Thymus (tissue), 11 donors: ENCODE measurements around the gene SAE1. TPM values are rescaled to one million over a fixed set of nuclear protein-coding genes. Genes with fewer than 3 reads are reported as not detected.

Experiments used
- DNase-seq, 9 donors: peaks; one replicate each; pipeline ENCODE4 v3.0.0-alpha.2; 2013; ENCODE audit warnings: low spot score in 9 of 9, low read depth in 6 of 9, missing footprints in 1 of 9
- H3K27ac ChIP-seq, 2 donors: one replicate each; pipeline ENCODE4 v1.5.1; 2013; ENCODE audit warnings: control low read depth in 1 of 2, low read depth in 1 of 2, low read length in 1 of 2, mild to moderate bottlenecking in 1 of 2, moderate library complexity in 1 of 2
- H3K27me3 ChIP-seq, 2 donors: one replicate each; pipeline ENCODE4 v1.5.1; 2013; ENCODE audit warnings: low read length in 1 of 2; ENCODE audit not compliant: control insufficient read depth in 2 of 2, insufficient read depth in 1 of 2
- H3K36me3 ChIP-seq, 2 donors: one replicate each; pipeline ENCODE4 v1.5.1; 2013; ENCODE audit warnings: low read length in 1 of 2, mild to moderate bottlenecking in 1 of 2, moderate library complexity in 1 of 2; ENCODE audit not compliant: control insufficient read depth in 2 of 2, insufficient read depth in 2 of 2
- H3K4me1 ChIP-seq, 2 donors: one replicate each; pipeline ENCODE4 v1.5.1; 2013; ENCODE audit warnings: low read length in 2 of 2; ENCODE audit not compliant: control insufficient read depth in 2 of 2, insufficient read depth in 2 of 2
- H3K4me3 ChIP-seq, 2 donors: one replicate each; pipeline ENCODE4 v1.5.1; 2013; ENCODE audit warnings: low read length in 2 of 2, control low read depth in 1 of 2, mild to moderate bottlenecking in 1 of 2
- H3K9me3 ChIP-seq, 2 donors: one replicate each; pipeline ENCODE4 v1.5.1; 2013; ENCODE audit warnings: low read length in 1 of 2, mild to moderate bottlenecking in 1 of 2; ENCODE audit not compliant: control insufficient read depth in 2 of 2, insufficient read depth in 1 of 2
- WGBS: extraction: QIAGEN DNeasy Blood & Tissue Kit; methylation state at CpG from one replicate; pipeline ENCODE4 v1.1.7; 2013; 5-methylcytosine and 5-hydroxymethylcytosine counted together
- polyA plus RNA-seq: library from polyadenylated mRNA; stranded (reverse); fragments of 200-250 nt; gene quantifications from one replicate; pipeline ENCODE4 v1.2.3, GENCODE V29; 2013
- total RNA-seq: library from RNA; stranded (reverse); fragments of 120-200 nt; gene quantifications from one replicate; pipeline ENCODE4 v1.2.4, GENCODE V29; 2013
- donor health status: healthy.

Gene SAE1
- total and polyA plus RNA-seq, 2 donors: 40.5 to 93.3 TPM

- H3K4me1 ChIP-seq: peaks cover 4 to 19% of the 10 kb centered on the region in 2 donors
- no peaks in the 10 kb centered on the region for H3K27me3 ChIP-seq
- no peak overlapping the region for H3K4me3 ChIP-seq
- no peaks in the 10 kb centered on the region for H3K9me3 ChIP-seq
- no peak for DNase-seq
- WGBS: 89% methylated on average over 2 of the region's 2 CpGs
- no peak overlapping the region for H3K27ac ChIP-seq
- H3K36me3 ChIP-seq: peaks cover 57 to 79% of the 10 kb centered on the region in 2 donors
These were observed 16.3 kb downstream of the SAE1 start for GRCh38 chr19:47146920-47147319.

- WGBS: 98% methylated on average over 3 of the region's 3 CpGs
- Histone ChIP-seq H3K4me1 (peaks cover 6 to 13% of the 10 kb centered on the region in 2 donors), H3K36me3 (peaks cover 52 to 82% of the 10 kb centered on the region in 2 donors), H3K27me3 (no peaks in the 10 kb centered on the region), H3K27ac (no peak overlapping the region), H3K9me3 (peaks cover 0 to 3% of the 10 kb centered on the region in 2 donors), H3K4me3 (no peak overlapping the region)
- DNase-seq: no peak
These were observed 21.0 kb downstream of the SAE1 start for GRCh38 chr19:47151627-47152026.

GRCh38 chr19:47152205-47152604 is 21.6 kb downstream of the SAE1 start:
- Histone ChIP-seq H3K9me3 (peaks cover 0 to 3% of the 10 kb centered on the region in 2 donors), H3K4me3 (no peak overlapping the region), H3K4me1 (peaks cover 12 to 18% of the 10 kb centered on the region in 2 donors), H3K36me3 (peaks cover 47 to 78% of the 10 kb centered on the region in 2 donors), H3K27me3 (no peaks in the 10 kb centered on the region), H3K27ac (no peak overlapping the region)
- no peak for DNase-seq
- WGBS: 97% methylated on average over 1 of the region's 1 CpG

- H3K36me3 ChIP-seq: peaks cover 47 to 81% of the 10 kb centered on the region in 2 donors
- H3K4me1 ChIP-seq: peaks cover 16 to 22% of the 10 kb centered on the region in 2 donors
- no peak overlapping the region for H3K27ac ChIP-seq
- WGBS: 93% methylated on average over 2 of the region's 2 CpGs
- no peaks in the 10 kb centered on the region for H3K27me3 ChIP-seq
- DNase-seq: no peak
- peaks cover 0 to 3% of the 10 kb centered on the region in 2 donors for H3K9me3 ChIP-seq
- H3K4me3 ChIP-seq: no peak overlapping the region
These were observed 22.0 kb downstream of the SAE1 start for GRCh38 chr19:47152632-47153031.

GRCh38 chr19:47153266-47153665 is 22.6 kb downstream of the SAE1 start:
- 93% methylated on average over 2 of the region's 2 CpGs for WGBS
- H3K36me3 ChIP-seq: peaks cover 46 to 79% of the 10 kb centered on the region in 2 donors
- H3K4me3 ChIP-seq: no peak overlapping the region
- no peaks in the 10 kb centered on the region for H3K27me3 ChIP-seq
- peaks cover 23 to 28% of the 10 kb centered on the region in 2 donors for H3K4me1 ChIP-seq
- DNase-seq: no peak
- H3K9me3 ChIP-seq: peaks cover 0 to 3% of the 10 kb centered on the region in 2 donors
- peak overlapping the region in 1 of 2 donors; percentile 14 for H3K27ac ChIP-seq

GRCh38 chr19:47155148-47155547 is 24.5 kb downstream of the SAE1 start:
- Histone ChIP-seq H3K27me3 (no peaks in the 10 kb centered on the region), H3K36me3 (peaks cover 38 to 83% of the 10 kb centered on the region in 2 donors), H3K4me3 (no peak overlapping the region), H3K9me3 (peaks cover 0 to 3% of the 10 kb centered on the region in 2 donors), H3K27ac (no peak overlapping the region), H3K4me1 (peaks cover 34 to 41% of the 10 kb centered on the region in 2 donors)
- DNase-seq: no peak
- 91% methylated on average over 7 of the region's 7 CpGs for WGBS

- WGBS: 13% methylated on average over 7 of the region's 7 CpGs
- peak in 5 of 9 donors; percentile 44 to 86 (median 56) for DNase-seq
- no peaks in the 10 kb centered on the region for H3K27me3 ChIP-seq
- peak overlapping the region; percentile 68 to 79 for H3K27ac ChIP-seq
- H3K9me3 ChIP-seq: peaks cover 0 to 3% of the 10 kb centered on the region in 2 donors
- H3K4me1 ChIP-seq: peaks cover 34 to 41% of the 10 kb centered on the region in 2 donors
- no peak overlapping the region for H3K4me3 ChIP-seq
- peaks cover 31 to 75% of the 10 kb centered on the region in 2 donors for H3K36me3 ChIP-seq
These were observed 26.3 kb downstream of the SAE1 start for GRCh38 chr19:47156861-47157430.

GRCh38 chr19:47157431-47158321 is 27.0 kb downstream of the SAE1 start:
- DNase-seq: peak in 7 of 9 donors; percentile 52 to 86 (median 71)
- H3K9me3 ChIP-seq: peaks cover 0 to 3% of the 10 kb centered on the region in 2 donors
- H3K4me3 ChIP-seq: peak overlapping the region in 1 of 2 donors; percentile 6
- no peaks in the 10 kb centered on the region for H3K27me3 ChIP-seq
- H3K36me3 ChIP-seq: peaks cover 25 to 75% of the 10 kb centered on the region in 2 donors
- peaks cover 34 to 41% of the 10 kb centered on the region in 2 donors for H3K4me1 ChIP-seq
- H3K27ac ChIP-seq: peak overlapping the region; percentile 73 to 79
- whole genome bisulfite sequencing: 58% methylated on average over 10 of the region's 10 CpGs

GRCh38 chr19:47158367-47158791 is 27.7 kb downstream of the SAE1 start:
- 63% methylated on average over 8 of the region's 8 CpGs for WGBS
- no peaks in the 10 kb centered on the region for H3K27me3 ChIP-seq
- peaks cover 0 to 3% of the 10 kb centered on the region in 2 donors for H3K9me3 ChIP-seq
- H3K4me1 ChIP-seq: peaks cover 34 to 41% of the 10 kb centered on the region in 2 donors
- H3K27ac ChIP-seq: peak overlapping the region; percentile 73 to 79
- H3K36me3 ChIP-seq: peaks cover 18 to 70% of the 10 kb centered on the region in 2 donors
- no peak overlapping the region for H3K4me3 ChIP-seq
- no peak for DNase-seq
